ENCODE data around the gene PDGFD. TPM values are rescaled to one million over a fixed set of nuclear protein-coding genes. Genes with fewer than 3 reads are reported as not detected.

PDGFD gene
- polyA plus RNA-seq, 1 of the 3 experiments (the other 2 are of a cell fraction), result 4.8 TPM

DNA sequence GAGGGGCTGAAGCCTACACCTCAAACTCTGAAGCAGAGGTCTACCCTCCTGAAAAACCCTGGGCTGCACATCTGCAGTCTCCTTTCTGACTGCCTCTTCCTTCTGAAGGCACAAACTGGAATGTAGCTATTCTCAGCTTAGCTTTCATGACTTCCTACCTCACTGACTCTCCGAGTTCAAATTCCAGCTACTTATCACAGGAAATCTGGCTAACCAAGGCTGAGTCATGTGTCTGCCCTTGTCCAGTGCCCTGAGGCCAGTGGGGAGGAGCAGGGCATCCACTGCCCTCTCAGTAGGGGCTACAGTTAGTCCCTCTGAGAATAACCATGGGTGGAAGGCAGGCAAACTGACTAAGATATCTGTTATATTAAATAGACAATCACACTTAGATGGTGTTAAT is 29.2 kb downstream of the PDGFD start (continued):
- no peak for TF ChIP-seq YY1 (IDR thresholded peaks at IDR 0.05; ENCODE audit: low read depth)
- no peak for TF ChIP-seq TAF1 (IDR thresholded peaks at IDR 0.05; ENCODE audit: borderline replicate concordance, low read depth, low read length)
- no peak for TF ChIP-seq NFIC (IDR thresholded peaks at IDR 0.05; ENCODE audit: borderline replicate concordance)
- TF ChIP-seq NRF1 (IDR thresholded peaks at IDR 0.05; ENCODE audit: low read depth, low read length), result no peak
- TF ChIP-seq EP300 (IDR thresholded peaks at IDR 0.05; ENCODE audit: borderline replicate concordance in 1 of 2, low read depth in 1 of 2, low read length in 1 of 2), result peak in 1 of 2 experiments; percentile 16; a peak in 1 of 4 replicates
- TF ChIP-seq CHD2 (IDR thresholded peaks at IDR 0.05; ENCODE audit: low read length, partially characterized antibody), result no peak

DNA sequence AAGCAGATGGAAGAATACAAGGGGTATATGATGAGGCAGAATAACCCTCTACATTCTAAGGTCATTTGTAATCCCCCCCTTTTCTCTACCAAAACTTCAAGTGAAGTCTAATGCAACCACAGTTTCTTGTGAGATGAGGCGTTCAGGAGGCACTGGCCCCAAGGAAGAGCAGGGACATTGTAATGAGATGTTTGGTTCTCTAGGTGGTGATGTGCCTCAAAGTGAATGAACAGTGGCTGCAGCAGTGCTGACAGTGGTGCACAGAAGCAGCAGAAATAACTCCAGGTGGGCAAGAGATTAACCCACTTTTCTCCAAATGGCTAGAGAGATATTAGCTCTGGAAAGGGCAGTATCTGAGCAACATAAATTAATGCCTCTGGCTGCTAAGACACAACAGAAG is 33.8 kb downstream of the PDGFD start:
- Histone ChIP-seq H3K27me3 (ENCODE audit: insufficient read depth) (no peaks in the 10 kb centered on the region), H3K9ac (no peak overlapping the region), H3K9me2 (no peaks in the 10 kb centered on the region), H3K9me3 (no peaks in the 10 kb centered on the region), H3F3A (replicated peaks; ENCODE audit: insufficient read depth) (peaks cover 3% of the 10 kb centered on the region), H2AFZ (ENCODE audit: low read depth) (no peak overlapping the region), H3K4me1 (ENCODE audit: control insufficient read depth in 1 of 2, insufficient read depth in 2 of 2, low read depth in 1 of 2, low read length in 1 of 2) (peaks cover 0 to 5% of the 10 kb centered on the region in 2 experiments; a peak in 1 of 4 replicates), H3K4me3 (ENCODE audit: low read depth in 2 of 2, low read length in 1 of 2) (no peak overlapping the region), H3K4me2 (no peak overlapping the region), H3K79me2 (ENCODE audit: insufficient read depth) (no peaks in the 10 kb centered on the region), H3K36me3 (replicated peaks in 1 of 2; ENCODE audit: control insufficient read depth in 1 of 2, insufficient read depth in 2 of 2, low read length in 1 of 2) (no peaks in the 10 kb centered on the region), H4K20me1 (ENCODE audit: insufficient read depth) (no peaks in the 10 kb centered on the region), H3K27ac (ENCODE audit: low read depth in 2 of 2, low read length in 1 of 2) (no peak overlapping the region)
- CTCF ChIA-PET, result no interaction called here
- DNase-seq, result no peak
- WGBS (ENCODE audit: low lambda C conversion rate), result 85% methylated on average over 1 of the region's 1 CpG
- TF ChIP-seq, protein P1, sequence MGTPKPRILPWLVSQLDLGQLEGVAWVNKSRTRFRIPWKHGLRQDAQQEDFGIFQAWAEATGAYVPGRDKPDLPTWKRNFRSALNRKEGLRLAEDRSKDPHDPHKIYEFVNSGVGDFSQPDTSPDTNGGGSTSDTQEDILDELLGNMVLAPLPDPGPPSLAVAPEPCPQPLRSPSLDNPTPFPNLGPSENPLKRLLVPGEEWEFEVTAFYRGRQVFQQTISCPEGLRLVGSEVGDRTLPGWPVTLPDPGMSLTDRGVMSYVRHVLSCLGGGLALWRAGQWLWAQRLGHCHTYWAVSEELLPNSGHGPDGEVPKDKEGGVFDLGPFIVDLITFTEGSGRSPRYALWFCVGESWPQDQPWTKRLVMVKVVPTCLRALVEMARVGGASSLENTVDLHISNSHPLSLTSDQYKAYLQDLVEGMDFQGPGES (IDR thresholded peaks at IDR 0.05; ENCODE audit: low read depth, low read length), result no peak
- TF ChIP-seq, protein P2, sequence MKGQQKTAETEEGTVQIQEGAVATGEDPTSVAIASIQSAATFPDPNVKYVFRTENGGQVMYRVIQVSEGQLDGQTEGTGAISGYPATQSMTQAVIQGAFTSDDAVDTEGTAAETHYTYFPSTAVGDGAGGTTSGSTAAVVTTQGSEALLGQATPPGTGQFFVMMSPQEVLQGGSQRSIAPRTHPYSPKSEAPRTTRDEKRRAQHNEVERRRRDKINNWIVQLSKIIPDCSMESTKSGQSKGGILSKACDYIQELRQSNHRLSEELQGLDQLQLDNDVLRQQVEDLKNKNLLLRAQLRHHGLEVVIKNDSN (IDR thresholded peaks at IDR 0.05; ENCODE audit: borderline replicate concordance, low read depth), result no peak
- TF ChIP-seq, protein P3, sequence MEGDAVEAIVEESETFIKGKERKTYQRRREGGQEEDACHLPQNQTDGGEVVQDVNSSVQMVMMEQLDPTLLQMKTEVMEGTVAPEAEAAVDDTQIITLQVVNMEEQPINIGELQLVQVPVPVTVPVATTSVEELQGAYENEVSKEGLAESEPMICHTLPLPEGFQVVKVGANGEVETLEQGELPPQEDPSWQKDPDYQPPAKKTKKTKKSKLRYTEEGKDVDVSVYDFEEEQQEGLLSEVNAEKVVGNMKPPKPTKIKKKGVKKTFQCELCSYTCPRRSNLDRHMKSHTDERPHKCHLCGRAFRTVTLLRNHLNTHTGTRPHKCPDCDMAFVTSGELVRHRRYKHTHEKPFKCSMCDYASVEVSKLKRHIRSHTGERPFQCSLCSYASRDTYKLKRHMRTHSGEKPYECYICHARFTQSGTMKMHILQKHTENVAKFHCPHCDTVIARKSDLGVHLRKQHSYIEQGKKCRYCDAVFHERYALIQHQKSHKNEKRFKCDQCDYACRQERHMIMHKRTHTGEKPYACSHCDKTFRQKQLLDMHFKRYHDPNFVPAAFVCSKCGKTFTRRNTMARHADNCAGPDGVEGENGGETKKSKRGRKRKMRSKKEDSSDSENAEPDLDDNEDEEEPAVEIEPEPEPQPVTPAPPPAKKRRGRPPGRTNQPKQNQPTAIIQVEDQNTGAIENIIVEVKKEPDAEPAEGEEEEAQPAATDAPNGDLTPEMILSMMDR (IDR thresholded peaks at IDR 0.05), result no peak
- TF ChIP-seq FOSL2 (IDR thresholded peaks at IDR 0.05; ENCODE audit: borderline replicate concordance, low read depth) (no peak), GATA2 (CRISPR knock-in tag; IDR thresholded peaks at IDR 0.05) (no peak)
- POLR2A ChIA-PET, result no interaction called here

DNA sequence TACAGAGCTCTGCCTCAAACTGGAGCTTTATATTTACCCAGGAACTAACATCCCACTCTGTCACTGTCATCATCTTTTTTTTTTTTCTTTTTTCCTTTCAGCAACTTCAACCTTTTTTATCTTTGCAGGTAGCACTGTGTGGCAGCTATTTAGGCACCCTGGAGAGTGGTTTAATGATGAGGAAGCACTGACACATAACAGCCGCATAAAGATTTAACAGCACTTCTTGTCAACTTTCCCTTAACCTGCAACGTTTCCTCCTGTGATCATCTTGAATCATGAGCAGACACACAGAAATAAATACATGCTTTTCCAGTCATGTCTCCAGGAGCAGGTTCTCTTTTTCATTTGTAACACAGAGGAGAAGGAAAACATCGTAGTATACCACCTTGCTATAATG is 34.8 kb downstream of the PDGFD start:
- H3K4me1 ChIP-seq (ENCODE audit: control insufficient read depth in 1 of 2, insufficient read depth in 2 of 2, low read depth in 1 of 2, low read length in 1 of 2), result no peaks in the 10 kb centered on the region; a peak in 1 of 4 replicates
- no peaks in the 10 kb centered on the region for H3K9me3 ChIP-seq
- no peak overlapping the region for H3K4me3 ChIP-seq (ENCODE audit: low read depth in 2 of 2, low read length in 1 of 2)
- no peak overlapping the region for H3K9ac ChIP-seq
- H3F3A ChIP-seq (replicated peaks; ENCODE audit: insufficient read depth), result peaks cover 3% of the 10 kb centered on the region
- H2AFZ ChIP-seq (ENCODE audit: low read depth), result no peak overlapping the region
- H4K20me1 ChIP-seq (ENCODE audit: insufficient read depth), result no peaks in the 10 kb centered on the region
- ChIA-PET POLR2A (no interaction called here), CTCF (no interaction called here)
- no peak overlapping the region for H3K4me2 ChIP-seq
- H3K27ac ChIP-seq (ENCODE audit: low read depth in 2 of 2, low read length in 1 of 2), result no peak overlapping the region
- H3K9me2 ChIP-seq, result no peaks in the 10 kb centered on the region
- no peaks in the 10 kb centered on the region for H3K79me2 ChIP-seq (ENCODE audit: insufficient read depth)
- no peak for TF ChIP-seq ELF1 (IDR thresholded peaks at IDR 0.05)
- TF ChIP-seq, protein P1 (IDR thresholded peaks at IDR 0.05; ENCODE audit: low read depth, low read length), result no peak
- TF ChIP-seq POLR2AphosphoS5 (IDR thresholded peaks at IDR 0.05; ENCODE audit: low read depth, low read length), result no peak
- TF ChIP-seq RXRA (IDR thresholded peaks at IDR 0.05; ENCODE audit: borderline replicate concordance, low read depth), result no peak
- 65% methylated on average over 3 of the region's 3 CpGs for WGBS (ENCODE audit: low lambda C conversion rate)
- no peaks in the 10 kb centered on the region for H3K27me3 ChIP-seq (ENCODE audit: insufficient read depth)
- no peak for DNase-seq
- no peaks in the 10 kb centered on the region for H3K36me3 ChIP-seq (replicated peaks in 1 of 2; ENCODE audit: control insufficient read depth in 1 of 2, insufficient read depth in 2 of 2, low read length in 1 of 2)
